ENCODE results near the gene CAPZA3. TPM values are rescaled to one million over a fixed set of nuclear protein-coding genes. Genes with fewer than 3 reads are reported as not detected.

CAPZA3 gene
- total RNA-seq, 2 experiments from 2014 or later, result not detected

DNA sequence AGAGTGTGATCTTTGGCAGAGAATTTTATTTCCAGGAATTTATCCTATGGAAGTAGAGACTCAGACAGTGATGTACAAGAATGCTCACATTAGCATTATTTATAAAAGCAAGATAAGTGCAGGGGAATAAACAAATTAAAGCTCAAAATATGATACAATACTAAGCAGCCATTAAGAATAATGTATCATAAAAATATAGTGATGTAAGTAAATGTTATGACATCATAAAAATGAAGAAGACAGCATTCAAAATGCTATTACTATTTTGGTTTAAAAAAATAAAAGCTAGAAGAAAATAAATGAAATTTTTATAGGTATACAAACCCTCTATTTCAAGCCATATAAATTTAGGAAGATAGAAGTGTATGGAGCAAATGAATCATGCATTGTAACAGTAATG, 17.2 kb upstream of the CAPZA3 start:
- DNase-seq (no peak), ATAC-seq (no peak)
- no peak overlapping the region for H3K4me3 Mint-ChIP-seq
- ChIA-PET POLR2A (no interaction called here), CTCF (no interaction called here)
- no peaks in the 10 kb centered on the region for H3K4me1 Mint-ChIP-seq (ENCODE audit: low read depth)
- no peaks in the 10 kb centered on the region for H3K36me3 Mint-ChIP-seq (ENCODE audit: low read depth)
- H3K27ac Mint-ChIP-seq, result no peak overlapping the region
- no peaks in the 10 kb centered on the region for H3K27me3 Mint-ChIP-seq (ENCODE audit: low read depth)
- peaks cover 3% of the 10 kb centered on the region for H3K9me3 Mint-ChIP-seq (ENCODE audit: insufficient read depth)

DNA sequence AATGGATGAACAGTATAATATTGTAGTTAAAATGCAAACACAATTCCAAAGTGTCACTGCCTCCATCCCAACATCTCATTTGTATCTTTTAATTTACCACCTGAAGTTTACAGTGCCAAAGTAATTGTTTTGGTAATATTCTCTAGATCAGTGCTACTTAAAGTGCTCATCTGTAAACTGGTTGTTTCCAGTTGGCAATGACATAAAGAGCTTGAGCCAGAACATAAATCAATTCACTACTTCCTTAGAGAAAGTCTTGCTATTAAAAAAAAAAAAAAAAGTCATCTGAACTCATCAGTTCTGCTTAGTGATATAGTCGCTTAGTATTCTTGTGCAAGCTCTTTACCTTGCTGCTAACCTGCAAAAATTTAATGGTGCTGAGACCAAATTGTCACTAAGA, 16.5 kb upstream of the CAPZA3 start:
- no peaks in the 10 kb centered on the region for H3K36me3 Mint-ChIP-seq (ENCODE audit: low read depth)
- H3K9me3 Mint-ChIP-seq (ENCODE audit: insufficient read depth), result no peaks in the 10 kb centered on the region
- no peaks in the 10 kb centered on the region for H3K4me1 Mint-ChIP-seq (ENCODE audit: low read depth)
- no peak overlapping the region for H3K27ac Mint-ChIP-seq
- no peak overlapping the region for H3K4me3 Mint-ChIP-seq
- POLR2A ChIA-PET, result no interaction called here
- no peaks in the 10 kb centered on the region for H3K27me3 Mint-ChIP-seq (ENCODE audit: low read depth)
- no peak for DNase-seq
- ATAC-seq, result no peak
- CTCF ChIA-PET, result no interaction called here

GRCh38 chr12:18723752-18724151, 14.2 kb upstream of the CAPZA3 start:
- ATAC-seq (no peak), DNase-seq (no peak)
- Mint-ChIP-seq H3K4me3 (no peak overlapping the region), H3K36me3 (ENCODE audit: low read depth) (no peaks in the 10 kb centered on the region), H3K27me3 (ENCODE audit: low read depth) (no peaks in the 10 kb centered on the region), H3K4me1 (ENCODE audit: low read depth) (no peaks in the 10 kb centered on the region), H3K9me3 (ENCODE audit: insufficient read depth) (no peaks in the 10 kb centered on the region), H3K27ac (no peak overlapping the region)
- ChIA-PET CTCF (no interaction called here), POLR2A (no interaction called here)

GRCh38 chr12:18731156-18731555, 6.8 kb upstream of the CAPZA3 start:
- ChIA-PET CTCF (no interaction called here), POLR2A (no interaction called here)
- ATAC-seq (no peak), DNase-seq (no peak)
- Mint-ChIP-seq H3K27me3 (ENCODE audit: low read depth) (no peaks in the 10 kb centered on the region), H3K9me3 (ENCODE audit: insufficient read depth) (peaks cover 7% of the 10 kb centered on the region), H3K4me1 (ENCODE audit: low read depth) (no peaks in the 10 kb centered on the region), H3K4me3 (no peak overlapping the region), H3K36me3 (ENCODE audit: low read depth) (no peaks in the 10 kb centered on the region), H3K27ac (no peak overlapping the region)

DNA sequence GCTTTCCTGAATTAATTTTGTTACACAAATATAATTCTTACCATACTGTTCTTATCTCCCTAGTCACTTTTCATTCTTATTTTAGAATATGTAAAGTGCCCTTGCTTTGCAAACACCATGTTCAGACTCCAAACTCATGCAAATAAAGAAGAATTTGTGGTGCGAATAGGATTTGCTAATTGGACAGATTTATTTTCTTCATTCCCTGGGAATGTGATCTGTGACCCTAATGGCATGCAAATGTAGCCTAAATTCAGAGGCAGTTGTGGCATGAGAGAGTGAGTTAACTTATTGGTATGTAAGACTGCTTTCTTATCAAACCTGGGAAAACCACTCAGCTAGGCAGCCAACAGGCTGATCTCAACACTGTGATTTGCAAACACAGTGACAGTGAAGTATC, 10.0 kb downstream of the CAPZA3 start:
- DNase-seq, result no peak

GRCh38 chr12:18749386-18749957, 11.6 kb downstream of the CAPZA3 start:
- no peak overlapping the region for H3K27ac Mint-ChIP-seq
- ATAC-seq (no peak), DNase-seq (no peak)
- no peaks in the 10 kb centered on the region for H3K36me3 Mint-ChIP-seq (ENCODE audit: low read depth)
- CTCF ChIA-PET, result no interaction called here
- H3K9me3 Mint-ChIP-seq (ENCODE audit: insufficient read depth), result no peaks in the 10 kb centered on the region
- POLR2A ChIA-PET, result no interaction called here
- no peak overlapping the region for H3K4me3 Mint-ChIP-seq
- no peaks in the 10 kb centered on the region for H3K27me3 Mint-ChIP-seq (ENCODE audit: low read depth)
- H3K4me1 Mint-ChIP-seq (ENCODE audit: low read depth), result no peaks in the 10 kb centered on the region

More for the DNA sequence above, 10.0 kb downstream of the CAPZA3 start:
- H3K9me3 Mint-ChIP-seq (ENCODE audit: insufficient read depth), result no peaks in the 10 kb centered on the region
- ChIA-PET POLR2A (no interaction called here), CTCF (no interaction called here)
- no peak overlapping the region for H3K4me3 Mint-ChIP-seq
- no peaks in the 10 kb centered on the region for H3K27me3 Mint-ChIP-seq (ENCODE audit: low read depth)
- no peak overlapping the region for H3K27ac Mint-ChIP-seq
- H3K36me3 Mint-ChIP-seq (ENCODE audit: low read depth), result no peaks in the 10 kb centered on the region
- no peak for ATAC-seq
- no peaks in the 10 kb centered on the region for H3K4me1 Mint-ChIP-seq (ENCODE audit: low read depth)

DNA sequence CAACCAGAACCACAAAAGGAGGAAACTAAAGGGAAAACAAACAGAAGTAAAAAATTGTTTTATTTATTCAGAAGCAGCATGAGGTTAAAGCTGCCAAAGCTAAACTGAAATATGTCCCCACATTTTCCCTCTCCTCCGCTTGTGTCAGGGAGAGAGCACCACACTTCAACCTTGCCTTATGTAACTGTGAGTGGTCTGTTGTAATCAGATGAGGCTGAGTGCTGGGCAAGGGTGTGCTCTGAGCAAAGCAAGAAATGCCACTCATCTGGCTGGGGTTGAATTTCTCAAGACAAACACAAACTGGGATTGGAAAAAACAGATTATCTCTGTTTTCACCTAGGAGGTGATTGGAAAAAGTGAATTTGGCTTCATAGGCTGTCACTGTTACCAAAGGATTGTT, 12.2 kb downstream of the CAPZA3 start:
- ATAC-seq, result no peak
- POLR2A ChIA-PET, result no interaction called here
- H3K4me1 Mint-ChIP-seq (ENCODE audit: low read depth), result no peaks in the 10 kb centered on the region
- no peak for DNase-seq
- H3K27me3 Mint-ChIP-seq (ENCODE audit: low read depth), result no peaks in the 10 kb centered on the region
- no peak overlapping the region for H3K4me3 Mint-ChIP-seq
- no peaks in the 10 kb centered on the region for H3K36me3 Mint-ChIP-seq (ENCODE audit: low read depth)
- no peak overlapping the region for H3K27ac Mint-ChIP-seq
- CTCF ChIA-PET, result no interaction called here
- no peaks in the 10 kb centered on the region for H3K9me3 Mint-ChIP-seq (ENCODE audit: insufficient read depth)

GRCh38 chr12:18751866-18752265, 13.9 kb downstream of the CAPZA3 start:
- Mint-ChIP-seq H3K9me3 (ENCODE audit: insufficient read depth) (no peaks in the 10 kb centered on the region), H3K27me3 (ENCODE audit: low read depth) (no peaks in the 10 kb centered on the region), H3K27ac (no peak overlapping the region), H3K4me1 (ENCODE audit: low read depth) (no peaks in the 10 kb centered on the region), H3K36me3 (ENCODE audit: low read depth) (no peaks in the 10 kb centered on the region), H3K4me3 (no peak overlapping the region)
- DNase-seq (no peak), ATAC-seq (no peak)
- ChIA-PET CTCF (no interaction called here), POLR2A (no interaction called here)

DNA sequence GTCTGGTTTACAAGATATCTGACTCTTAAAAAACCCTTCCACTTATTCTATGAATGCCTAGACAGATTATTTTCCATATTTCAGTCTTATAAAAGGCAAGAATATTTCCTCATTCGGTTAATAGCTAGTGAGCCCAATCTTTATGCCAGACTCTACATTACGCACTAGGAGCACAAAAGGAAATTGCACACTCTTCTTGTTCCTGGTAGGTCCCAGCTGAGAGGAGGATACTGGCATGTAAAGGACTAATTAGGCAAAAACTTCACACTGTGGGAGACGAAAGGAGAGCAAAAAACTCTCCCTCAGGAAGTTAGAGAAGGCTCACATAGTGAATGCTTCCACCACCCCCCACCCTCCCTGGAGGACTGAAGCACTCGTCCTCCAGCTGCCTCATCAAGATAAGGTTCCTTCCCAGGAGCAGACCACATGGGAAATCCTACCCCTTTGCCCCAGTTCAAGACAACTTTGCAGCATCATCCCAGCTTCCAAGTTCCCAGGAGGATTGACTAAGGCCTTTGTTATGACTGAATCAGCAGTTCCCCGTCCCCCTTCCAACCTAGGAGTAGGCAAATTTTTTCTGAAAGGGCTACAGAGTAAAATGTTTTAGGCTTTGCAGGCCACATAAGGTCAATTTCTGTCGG, 14.5 kb downstream of the CAPZA3 start:
- ATAC-seq (no peak), DNase-seq (no peak)
- no peaks in the 10 kb centered on the region for H3K36me3 Mint-ChIP-seq (ENCODE audit: low read depth)
- H3K4me1 Mint-ChIP-seq (ENCODE audit: low read depth), result no peaks in the 10 kb centered on the region
- H3K4me3 Mint-ChIP-seq, result no peak overlapping the region
- H3K27ac Mint-ChIP-seq, result no peak overlapping the region
- no peaks in the 10 kb centered on the region for H3K9me3 Mint-ChIP-seq (ENCODE audit: insufficient read depth)
- ChIA-PET POLR2A (no interaction called here), CTCF (interaction anchor here (0.6 kb wide), 1 partner anchor 127 kb away, joined by 3 read pairs; no protein-coding TSS in a partner anchor)
- no peaks in the 10 kb centered on the region for H3K27me3 Mint-ChIP-seq (ENCODE audit: low read depth)

- CTCF ChIA-PET, result interaction anchor here (0.6 kb wide), 1 partner anchor 127 kb away, joined by 3 read pairs; no protein-coding TSS in a partner anchor
- Mint-ChIP-seq H3K36me3 (ENCODE audit: low read depth) (no peaks in the 10 kb centered on the region), H3K9me3 (ENCODE audit: insufficient read depth) (no peaks in the 10 kb centered on the region), H3K4me3 (no peak overlapping the region), H3K27me3 (ENCODE audit: low read depth) (no peaks in the 10 kb centered on the region), H3K4me1 (ENCODE audit: low read depth) (no peaks in the 10 kb centered on the region), H3K27ac (no peak overlapping the region)
- POLR2A ChIA-PET, result no interaction called here
- no peak for DNase-seq
- ATAC-seq, result no peak
These were observed 15.0 kb downstream of the CAPZA3 start for GRCh38 chr12:18752947-18753346.

DNA sequence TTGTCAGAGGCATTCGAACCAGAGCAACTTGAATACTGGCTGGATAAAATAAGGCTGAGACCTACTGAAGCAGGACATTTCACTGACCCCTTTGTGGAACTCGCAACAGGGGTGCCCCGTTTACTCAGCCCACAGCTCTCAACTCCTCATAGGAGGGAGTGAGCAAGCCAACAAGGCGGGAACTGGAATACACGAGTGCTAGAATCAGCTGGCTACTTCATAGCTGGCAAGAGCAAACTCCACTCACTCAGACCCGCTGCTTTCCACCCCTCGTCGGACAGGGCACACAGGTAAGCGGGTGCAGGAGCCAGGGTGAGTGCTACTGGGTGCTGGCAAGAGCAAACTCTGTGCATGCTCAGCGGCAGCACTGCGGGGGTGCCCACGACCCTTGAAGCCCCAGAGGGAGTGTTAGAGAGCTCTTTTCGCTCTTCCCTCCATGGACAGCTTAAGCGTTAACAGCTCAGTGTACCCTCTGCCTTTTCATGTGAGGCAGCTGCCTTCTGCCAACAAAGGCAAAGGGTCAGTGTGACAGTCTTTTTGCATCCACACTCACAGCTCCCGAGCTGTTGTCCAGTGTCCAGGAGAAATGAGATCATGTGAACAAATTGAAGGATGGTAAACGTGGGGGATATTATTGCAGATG, 15.7 kb downstream of the CAPZA3 start:
- POLR2A ChIA-PET, result no interaction called here
- CTCF ChIA-PET, result no interaction called here
- no peaks in the 10 kb centered on the region for H3K9me3 Mint-ChIP-seq (ENCODE audit: insufficient read depth)
- H3K27me3 Mint-ChIP-seq (ENCODE audit: low read depth), result no peaks in the 10 kb centered on the region
- H3K27ac Mint-ChIP-seq, result no peak overlapping the region
- no peak overlapping the region for H3K4me3 Mint-ChIP-seq
- DNase-seq, result no peak
- ATAC-seq, result no peak
- H3K4me1 Mint-ChIP-seq (ENCODE audit: low read depth), result no peaks in the 10 kb centered on the region
- H3K36me3 Mint-ChIP-seq (ENCODE audit: low read depth), result no peaks in the 10 kb centered on the region

GRCh38 chr12:18754124-18754707, 16.3 kb downstream of the CAPZA3 start:
- Mint-ChIP-seq H3K4me3 (no peak overlapping the region), H3K27me3 (ENCODE audit: low read depth) (no peaks in the 10 kb centered on the region), H3K27ac (no peak overlapping the region), H3K4me1 (ENCODE audit: low read depth) (no peaks in the 10 kb centered on the region), H3K36me3 (ENCODE audit: low read depth) (no peaks in the 10 kb centered on the region), H3K9me3 (ENCODE audit: insufficient read depth) (no peaks in the 10 kb centered on the region)
- CTCF ChIA-PET, result no interaction called here
- no peak for DNase-seq
- ATAC-seq, result no peak
- POLR2A ChIA-PET, result no interaction called here

All from activated CD8-positive, alpha-beta T cell treated with anti-CD3 and anti-CD28 coated beads, Interleukin-2, amount 10 ng/mL, durations not matched to agents 7 days and 5 days (primary cell).